Left kidney (tissue), 8 donors: Measurements from ENCODE around the gene PPA1. TPM values are rescaled to one million over a fixed set of nuclear protein-coding genes. Genes with fewer than 3 reads are reported as not detected.
"Not testable (repeated sequence)": the region's sequence is repeated elsewhere in the genome, so short reads cannot be mapped to it uniquely, and the experiment has no call there.

Experiments
- DNase-seq: peaks from one replicate; pipeline ENCODE4 v3.0.0-alpha.2; 2013
- long read RNA-seq, 8 donors: transcript quantifications; one replicate each; lab custom pipeline, GENCODE V29; 2026
- polyA plus RNA-seq: library from polyadenylated mRNA; unstranded; fragments of 120-200 nt; gene quantifications from one replicate; pipeline ENCODE4 v1.2.1, GENCODE V29; 2013; ENCODE audit not compliant: insufficient read length

Gene PPA1
- 90.9 TPM for polyA plus RNA-seq
- long read RNA-seq, donor 1, transcript PPA1-202 (11 exons, 1,295 nt): major isoform, 46 of 52 reads
- long read RNA-seq, donor 1, partial matches to known transcripts: 6 of 52 reads
- long read RNA-seq, donor 1, other reads (novel, unspliced or antisense): 0 of 52 reads
- long read RNA-seq, donor 2, transcript PPA1-202 (11 exons, 1,295 nt): major isoform, 47 of 47 reads
- long read RNA-seq, donor 2, partial matches to known transcripts: 0 of 47 reads
- long read RNA-seq, donor 2, other reads (novel, unspliced or antisense): 0 of 47 reads
- long read RNA-seq, donor 3, transcript PPA1-202 (11 exons, 1,295 nt): major isoform, 35 of 78 reads
- long read RNA-seq, donor 3, partial matches to known transcripts: 43 of 78 reads
- long read RNA-seq, donor 3, other reads (novel, unspliced or antisense): 0 of 78 reads
- long read RNA-seq, donor 4, transcript PPA1-202 (11 exons, 1,295 nt): major isoform, 6 of 65 reads
- long read RNA-seq, donor 4, partial matches to known transcripts: 59 of 65 reads
- long read RNA-seq, donor 4, other reads (novel, unspliced or antisense): 0 of 65 reads
- long read RNA-seq, donor 5, transcript PPA1-202 (11 exons, 1,295 nt): major isoform, 86 of 353 reads
- long read RNA-seq, donor 5, partial matches to known transcripts: 267 of 353 reads
- long read RNA-seq, donor 5, other reads (novel, unspliced or antisense): 0 of 353 reads
- long read RNA-seq, donor 6, transcript PPA1-202 (11 exons, 1,295 nt): major isoform, 29 of 166 reads
- long read RNA-seq, donor 6, partial matches to known transcripts: 137 of 166 reads
- long read RNA-seq, donor 6, other reads (novel, unspliced or antisense): 0 of 166 reads
- long read RNA-seq, donor 7, transcript PPA1-202 (11 exons, 1,295 nt): major isoform, 24 of 104 reads
- long read RNA-seq, donor 7, partial matches to known transcripts: 75 of 104 reads
- long read RNA-seq, donor 7, other reads (novel, unspliced or antisense): 5 of 104 reads
- long read RNA-seq, donor 8, transcript PPA1-202 (11 exons, 1,295 nt): major isoform, 19 of 19 reads
- long read RNA-seq, donor 8, partial matches to known transcripts: 0 of 19 reads
- long read RNA-seq, donor 8, other reads (novel, unspliced or antisense): 0 of 19 reads

DNA sequence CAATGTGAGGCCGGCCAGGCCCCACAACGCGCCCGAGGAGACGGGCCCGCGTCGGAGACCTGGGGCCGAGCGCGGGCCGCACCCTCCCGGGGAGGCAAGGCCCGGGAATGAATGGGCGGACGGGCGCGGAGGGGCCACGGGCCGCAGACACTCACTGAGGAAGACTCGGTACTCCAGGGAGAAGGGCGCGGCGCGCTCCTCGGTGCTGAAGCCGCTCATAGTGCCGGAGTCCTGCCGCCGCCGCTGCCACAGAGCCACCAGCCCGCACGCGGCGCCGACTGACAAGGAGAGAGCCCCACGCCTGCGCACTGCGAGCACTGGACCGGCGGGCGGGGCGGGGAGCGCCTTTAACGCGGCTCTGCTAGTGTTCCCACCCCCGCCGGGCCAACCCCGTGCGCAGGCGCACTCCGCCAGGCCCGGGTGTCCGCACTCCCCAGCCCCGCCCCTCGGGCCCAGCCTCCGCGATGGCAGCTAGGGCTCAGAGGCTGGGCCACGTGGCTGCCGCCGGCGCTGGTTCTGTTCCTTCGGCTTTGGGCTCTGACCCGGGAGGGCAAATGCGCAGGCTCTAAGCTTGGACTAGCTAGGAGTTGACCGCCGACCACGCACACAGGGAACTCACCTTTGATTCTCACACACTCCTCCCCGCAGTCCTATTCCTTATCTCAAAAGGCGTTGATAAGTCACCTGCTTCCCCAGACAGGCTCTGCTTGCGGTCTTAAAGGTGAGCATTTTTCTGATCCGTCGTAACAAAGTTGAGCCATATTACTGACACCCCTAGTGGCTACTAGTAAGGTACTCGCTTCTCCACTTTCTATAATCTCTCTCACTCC lies at the start of gene PPA1:
Gene PPA1, minus strand, starts transcription at position 321 of the 830 bp plus-strand sequence. Its CDS starts 102 bp downstream, at position 219.
- peak; percentile 96 for DNase-seq

DNA sequence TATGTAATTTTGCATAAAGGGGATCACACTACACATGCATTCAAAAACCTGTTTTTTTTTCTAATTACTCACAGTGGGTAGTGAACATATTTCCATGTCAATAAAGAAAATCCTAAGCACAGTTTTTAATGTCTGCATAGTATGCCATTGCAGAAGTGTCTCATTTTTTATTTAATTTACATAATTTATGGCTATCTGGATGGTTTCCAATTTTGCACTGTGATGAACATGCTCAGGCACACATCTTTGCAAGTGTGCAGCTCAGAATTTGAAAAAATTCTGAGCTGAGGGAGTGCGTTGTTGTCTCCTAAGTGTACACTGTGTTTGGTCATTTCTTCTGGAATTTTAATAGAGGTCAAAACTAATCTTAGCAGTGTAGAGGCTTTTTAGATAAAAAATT lies 48.4 kb upstream of the PPA1 start:
- DNase-seq: no peak

DNA sequence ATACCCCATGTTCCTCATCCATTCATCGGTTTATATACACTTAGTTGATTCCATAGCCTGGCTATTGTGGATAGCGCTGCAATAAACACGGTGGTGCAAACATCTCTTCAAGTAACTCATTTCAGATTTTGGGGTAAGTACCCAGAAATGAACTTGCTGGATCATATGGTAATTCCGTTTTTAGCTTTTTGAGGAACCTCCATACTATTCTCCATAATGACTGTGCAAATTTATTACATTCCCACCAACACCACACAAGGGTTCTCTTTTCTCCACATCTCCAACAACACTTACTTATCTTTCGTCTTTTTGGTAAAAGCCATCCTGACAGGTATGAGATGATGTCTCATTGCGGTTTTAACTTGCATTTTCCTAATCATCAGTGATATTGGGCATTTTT lies 46.9 kb upstream of the PPA1 start:
- DNase-seq: no peak

DNA sequence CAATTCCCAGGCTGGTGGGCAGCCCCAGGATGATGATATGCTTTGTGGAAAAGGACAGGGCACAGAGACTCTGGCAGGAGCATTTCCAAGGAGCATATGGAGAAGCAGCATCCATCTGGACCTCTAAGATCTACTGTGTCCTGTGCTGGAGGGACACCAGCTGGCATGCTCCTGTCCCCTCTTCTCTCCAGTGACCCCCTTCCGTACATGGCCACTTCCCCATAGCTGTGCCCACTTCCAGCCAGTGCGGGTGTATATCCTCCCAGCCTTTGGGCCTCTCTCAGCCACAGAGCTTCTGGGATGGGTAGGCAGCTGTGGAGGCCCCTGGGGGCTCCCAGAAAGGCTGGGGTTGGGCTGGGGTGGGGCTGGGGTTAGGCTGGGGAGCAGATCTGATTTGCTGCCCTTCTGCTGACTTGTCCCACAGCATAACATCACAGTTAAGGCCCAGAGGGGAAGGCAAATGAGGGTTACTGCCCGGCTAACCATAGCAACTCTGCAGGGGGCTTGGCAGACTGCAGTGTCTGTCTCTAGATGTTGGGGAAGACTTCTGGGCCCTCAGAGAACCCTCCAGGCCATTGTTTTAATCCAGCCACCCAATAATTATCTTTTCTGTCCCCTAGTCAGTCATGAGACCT lies 44.3 kb upstream of the PPA1 start:
- DNase-seq: no peak

DNA sequence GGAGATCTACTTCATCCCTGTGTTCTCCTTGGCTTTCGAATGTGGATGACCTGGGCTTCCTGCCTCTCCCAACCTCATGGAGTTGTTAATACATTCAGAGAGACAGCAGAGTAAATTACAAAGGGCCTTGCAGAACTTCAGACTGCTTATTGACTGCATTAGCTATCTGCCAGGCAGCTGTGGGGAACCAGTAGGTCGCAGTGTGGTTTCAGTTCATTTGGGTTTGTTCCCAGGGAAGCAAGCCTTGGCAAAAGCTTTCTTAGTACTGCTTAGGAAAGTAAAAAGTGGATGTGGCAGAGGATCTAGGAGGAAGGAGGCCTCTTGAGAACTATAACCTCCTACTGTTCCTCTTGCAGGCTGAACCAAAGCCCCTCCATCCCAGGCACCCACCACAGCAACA lies 41.4 kb upstream of the PPA1 start:
- DNase-seq: no peak

DNA sequence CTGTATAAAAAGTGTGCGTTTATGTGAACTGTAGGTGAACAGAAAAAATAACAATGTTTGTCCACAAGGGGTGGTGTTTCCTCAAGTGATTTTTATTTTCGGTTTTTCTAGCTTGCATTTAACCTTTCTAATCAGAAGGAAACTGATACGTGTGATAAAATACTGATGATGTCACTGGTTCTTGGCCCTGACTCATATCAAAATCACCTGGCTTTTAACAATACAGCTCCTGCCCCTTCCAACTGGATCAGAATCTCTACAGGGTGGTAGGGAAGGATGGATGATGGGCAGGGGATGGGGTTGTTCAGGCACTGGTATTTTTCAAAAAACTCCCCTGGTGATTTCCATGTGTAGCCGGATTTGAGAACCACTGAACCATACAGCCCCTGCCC lies 39.7 kb upstream of the PPA1 start:
- no peak for DNase-seq

DNA sequence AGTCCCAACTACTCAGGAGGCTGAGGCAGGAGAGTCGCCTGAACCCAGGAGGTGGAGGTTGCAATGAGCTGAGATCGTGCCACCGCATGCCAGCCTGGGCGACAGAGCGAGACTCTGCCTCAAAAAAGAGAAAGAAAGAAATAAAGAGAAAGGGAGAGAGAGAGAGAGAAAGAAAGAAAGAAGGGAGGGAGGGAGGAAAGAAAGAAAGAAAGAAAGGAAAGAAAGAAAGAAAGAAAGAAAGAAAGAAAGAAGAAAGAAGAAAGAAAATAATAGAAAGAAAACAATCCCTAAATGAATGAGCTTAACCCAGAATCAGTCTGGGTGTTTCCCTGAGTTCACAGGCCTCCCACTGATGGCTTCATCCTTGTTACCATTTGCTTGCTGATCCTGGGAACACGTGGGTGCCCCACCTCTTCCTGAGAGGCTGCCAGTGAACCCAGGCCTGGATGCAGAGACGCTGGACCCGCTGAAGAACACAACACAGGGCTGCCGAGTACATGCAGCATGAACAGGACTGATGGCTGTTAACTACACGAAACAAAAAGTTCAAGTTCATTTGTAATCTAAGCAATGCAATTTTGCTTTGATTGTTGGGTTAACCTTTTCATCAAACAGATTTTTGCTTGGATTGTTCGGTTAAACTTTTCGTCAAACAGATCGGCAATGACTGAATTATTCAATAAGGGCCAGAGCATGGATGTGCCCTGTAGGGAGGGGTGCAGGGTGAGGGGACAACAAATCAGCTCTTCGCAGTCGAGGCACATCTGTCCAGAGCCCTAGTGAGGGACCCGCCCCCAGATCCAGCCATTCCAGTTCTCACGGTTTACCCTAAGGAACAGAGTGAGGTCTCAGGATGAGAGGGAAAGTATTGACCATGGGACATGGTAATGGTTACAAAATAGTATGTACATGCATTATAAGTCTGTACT lies 39.0 kb upstream of the PPA1 start:
- no peak for DNase-seq

DNA sequence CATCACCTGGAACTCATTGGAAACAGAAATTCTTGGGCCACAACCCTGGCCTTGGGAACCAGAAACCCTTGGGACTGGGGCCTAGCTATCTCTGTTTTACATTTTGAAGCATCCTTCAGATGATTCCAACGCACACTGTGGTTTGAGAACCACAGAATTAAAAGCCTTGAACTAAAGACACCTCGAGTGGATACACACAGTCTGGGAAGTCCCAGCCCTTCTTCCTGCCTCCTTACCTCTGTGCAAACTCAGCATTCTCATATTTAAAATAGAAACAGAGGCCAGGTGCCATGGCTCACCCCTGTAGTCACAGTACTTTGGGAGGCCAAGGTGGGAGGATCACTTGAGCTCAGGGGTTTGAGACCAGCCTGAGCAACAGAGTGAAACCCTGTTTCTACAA lies 37.7 kb upstream of the PPA1 start:
- no peak for DNase-seq

DNA sequence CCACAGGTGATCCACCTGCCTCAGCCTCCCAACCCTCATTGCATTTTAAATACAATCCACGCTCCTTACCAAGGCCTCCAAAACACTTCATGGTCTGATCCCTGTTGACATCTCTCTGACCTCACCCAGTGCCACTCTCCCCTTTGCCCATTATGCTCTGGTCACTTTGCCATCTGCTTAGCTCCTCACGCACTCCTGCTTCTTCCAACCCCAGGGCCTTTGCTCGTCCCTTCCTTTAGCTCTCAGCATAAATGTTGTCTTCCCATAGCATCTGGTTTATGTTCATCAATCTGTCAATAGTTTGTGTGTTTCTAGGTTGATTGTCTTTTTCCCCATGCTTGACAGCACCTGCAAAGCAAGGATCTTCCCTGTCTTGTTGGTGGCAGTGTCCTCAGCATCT lies 36.5 kb upstream of the PPA1 start:
- no peak for DNase-seq

DNA sequence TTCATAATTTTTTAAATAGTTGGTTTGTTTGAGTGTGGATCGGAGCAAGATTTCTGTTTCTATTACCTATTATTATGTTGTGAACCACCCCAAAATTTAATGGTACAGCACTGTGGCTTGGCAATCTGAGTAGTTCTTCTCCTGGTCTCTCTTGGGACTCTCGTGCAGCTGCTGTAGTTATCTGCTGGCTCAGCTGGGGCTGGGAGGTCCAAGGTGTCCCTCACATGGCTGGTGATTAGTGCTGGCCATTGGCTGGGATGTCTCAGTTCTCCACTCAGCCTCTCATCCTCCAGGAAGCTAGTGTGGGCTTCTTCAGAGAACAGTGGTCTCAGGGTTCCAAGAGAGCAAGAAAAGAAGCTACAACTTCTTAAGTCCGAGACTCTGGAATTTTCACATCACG lies 35.1 kb upstream of the PPA1 start:
- no peak for DNase-seq

DNA sequence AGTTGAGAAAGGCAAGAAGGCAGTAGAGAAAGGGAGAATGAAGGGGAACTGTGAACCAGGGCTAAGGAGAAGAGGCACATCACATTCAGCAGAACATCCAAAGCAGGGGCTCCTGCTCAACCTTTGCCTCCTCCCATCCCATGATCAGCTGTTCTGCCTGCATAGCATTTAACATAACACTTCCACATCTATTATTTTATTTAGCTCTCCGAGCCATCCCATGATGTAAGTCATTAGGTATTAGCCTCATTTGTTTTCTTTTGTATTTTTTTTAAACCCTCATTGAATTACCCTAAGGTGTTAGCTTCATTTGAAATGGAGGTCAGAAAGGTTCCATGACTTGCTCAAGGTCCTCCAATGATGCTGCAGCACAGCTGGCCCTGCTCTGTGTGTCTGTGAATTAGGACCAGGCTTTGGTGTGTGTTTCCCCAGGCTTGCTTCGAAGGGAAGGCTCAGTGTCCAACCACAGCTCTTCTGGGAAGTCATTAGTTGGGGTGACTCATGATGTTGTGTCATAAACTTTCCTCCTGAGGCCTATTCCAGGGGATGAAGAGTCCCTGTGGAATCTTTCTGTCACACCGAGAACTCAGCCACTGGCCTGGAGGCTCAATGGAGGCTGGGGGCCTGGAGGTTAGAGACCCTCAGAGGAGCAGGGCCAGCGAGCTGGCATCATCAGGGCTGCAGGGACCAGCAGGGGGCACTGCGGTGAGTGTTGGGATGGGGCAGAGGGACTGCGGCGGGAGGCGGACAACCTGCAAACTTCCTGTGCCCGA lies 34.1 kb upstream of the PPA1 start:
- DNase-seq: no peak

DNA sequence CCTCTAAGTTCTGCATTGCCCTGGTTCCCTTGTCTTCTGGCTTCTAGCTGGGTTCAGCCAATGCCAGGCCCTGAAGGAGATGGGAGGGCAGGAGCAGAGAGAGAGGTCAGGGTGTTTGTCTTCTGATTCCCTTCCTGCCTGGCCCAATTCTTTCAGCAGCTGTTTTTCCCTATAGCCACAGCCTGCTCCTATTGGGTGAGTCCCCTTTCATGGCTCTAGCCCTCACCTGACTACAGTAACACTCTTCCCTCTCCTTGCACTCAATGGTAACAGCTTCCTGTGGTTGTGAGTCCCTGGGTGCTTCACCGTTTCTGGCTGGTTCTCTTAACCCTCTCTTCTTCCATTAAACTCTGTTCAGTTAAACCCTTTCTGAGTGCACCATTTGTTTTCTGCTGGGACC lies 33.5 kb upstream of the PPA1 start:
- no peak for DNase-seq

DNA sequence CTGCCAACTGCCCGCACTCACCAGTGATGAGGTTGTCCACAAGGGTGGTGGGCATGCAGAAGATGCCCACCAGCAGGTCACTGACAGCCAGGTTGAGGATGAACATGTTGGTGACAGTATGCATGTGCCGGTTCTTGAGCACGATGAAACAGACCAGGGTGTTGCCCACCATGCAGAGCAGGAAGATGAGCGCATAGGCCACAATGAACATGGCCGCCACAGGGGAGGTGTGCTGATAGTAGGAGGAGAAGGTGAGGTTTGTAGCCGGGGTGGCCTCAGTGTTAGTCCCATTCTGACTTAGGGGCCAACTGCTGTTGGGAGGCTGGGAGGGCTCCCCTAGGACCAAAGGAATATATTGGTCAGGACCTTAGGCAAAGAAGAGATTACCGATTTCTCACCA lies 32.8 kb upstream of the PPA1 start:
- DNase-seq: no peak

DNA sequence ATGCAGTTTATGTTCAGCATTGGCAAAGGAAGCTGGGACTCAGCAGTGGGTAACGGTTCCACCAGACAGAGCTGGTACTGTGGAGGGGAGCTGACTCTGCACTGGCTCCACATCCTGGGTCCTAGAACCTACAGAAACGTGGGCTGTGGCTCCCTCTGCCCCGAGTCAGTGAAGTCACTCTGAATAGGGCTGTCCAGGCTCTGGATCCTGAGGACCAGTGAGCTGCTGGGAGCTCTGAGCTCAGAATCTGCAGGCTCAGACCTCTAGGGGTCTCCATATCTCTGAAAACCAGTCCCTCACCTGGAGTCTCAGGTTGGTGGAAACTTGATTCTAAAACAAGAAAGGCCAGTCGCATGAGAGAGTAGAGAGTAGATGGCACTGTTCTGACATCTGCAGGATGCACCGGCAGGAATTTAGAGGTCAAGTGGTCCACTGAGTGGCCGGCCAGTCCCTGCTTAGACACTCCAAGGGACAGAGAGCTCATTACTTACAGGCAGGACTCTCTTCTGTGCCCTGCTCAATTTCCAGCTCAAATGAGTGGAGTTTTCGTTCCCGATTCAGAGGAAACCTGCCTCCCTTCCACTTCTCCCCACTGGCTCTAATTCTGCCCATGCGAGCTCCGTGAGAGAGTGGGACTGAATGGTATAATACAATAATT lies 31.9 kb upstream of the PPA1 start:
- peak; percentile 15 for DNase-seq

DNA sequence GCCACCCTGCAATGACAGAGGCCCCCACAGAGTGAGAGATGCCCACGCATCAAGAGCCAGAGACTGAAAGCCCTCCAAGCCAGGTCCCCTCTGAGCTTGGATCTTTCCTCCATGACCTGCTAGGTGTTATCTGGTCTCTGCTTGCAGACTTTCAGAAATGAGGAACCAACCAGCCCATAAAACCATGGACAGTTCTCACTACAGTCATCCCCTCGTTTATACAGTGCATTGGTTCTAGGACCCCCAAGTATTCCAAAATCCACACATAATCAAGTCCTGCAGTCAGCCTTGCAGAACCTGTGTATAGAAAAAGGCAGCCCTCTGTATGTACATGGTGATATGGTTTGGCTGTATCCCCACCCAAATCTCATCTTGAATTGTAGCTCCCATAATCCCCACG lies 27.5 kb upstream of the PPA1 start:
- no peak for DNase-seq

DNA sequence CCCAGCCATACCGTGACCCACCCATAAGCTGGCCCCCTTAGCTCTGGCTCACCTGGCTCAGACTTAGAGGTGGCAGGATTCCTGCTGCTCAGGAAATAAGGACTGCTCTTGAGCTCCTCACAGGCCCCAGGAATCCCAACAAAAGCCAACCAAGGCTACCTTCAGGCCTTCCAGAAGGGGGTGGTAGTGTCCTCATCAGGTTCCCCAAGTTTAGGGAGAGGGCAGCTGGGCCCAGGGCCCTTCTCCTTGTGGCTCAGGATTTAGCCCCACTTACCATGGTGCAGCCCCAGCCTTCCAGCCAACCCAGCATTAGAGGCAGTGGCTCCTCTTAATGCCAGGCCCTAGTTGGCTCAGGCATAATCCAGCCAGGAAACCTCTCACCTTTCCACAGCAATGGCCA lies 27.0 kb upstream of the PPA1 start:
- no peak for DNase-seq

DNA sequence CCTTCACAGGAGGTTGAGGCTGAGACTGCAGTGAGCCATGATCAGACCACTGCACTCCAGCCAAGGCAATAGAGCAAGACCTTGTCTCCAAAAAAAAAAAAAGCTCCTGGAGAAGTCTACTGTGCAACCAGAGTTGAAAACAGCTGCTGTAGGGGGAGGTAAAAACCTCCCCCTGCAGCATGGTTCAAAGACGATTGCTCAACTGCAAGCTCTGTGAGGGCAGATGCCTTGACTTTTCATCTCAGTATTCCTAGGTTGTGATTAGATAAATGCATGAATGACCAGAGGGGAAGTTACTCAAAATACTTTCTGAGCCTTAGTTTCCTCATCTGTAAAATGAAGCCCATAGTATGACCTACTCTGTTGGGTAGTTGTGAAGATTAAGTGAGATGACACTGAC lies 25.0 kb upstream of the PPA1 start:
- DNase-seq: no peak

DNA sequence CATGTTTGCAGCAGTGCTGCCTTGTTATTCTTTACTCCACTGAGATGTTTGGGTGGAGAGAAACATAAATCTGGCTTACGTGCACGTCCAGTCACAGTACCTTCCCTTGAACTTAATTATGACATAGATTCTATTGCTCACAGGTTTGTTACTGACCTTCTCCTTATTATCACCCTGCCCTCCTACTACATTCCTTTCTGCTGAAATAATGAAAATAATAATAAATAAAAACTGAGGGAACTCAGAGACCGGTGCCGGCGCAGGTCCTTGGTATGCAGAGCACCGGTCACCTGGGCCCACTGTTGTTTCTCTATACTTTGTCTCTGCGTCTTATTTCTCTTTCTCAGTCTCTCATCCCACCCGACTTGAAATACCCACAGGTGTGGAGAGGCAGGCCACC lies 24.6 kb upstream of the PPA1 start:
- not testable (repeated sequence) for DNase-seq

DNA sequence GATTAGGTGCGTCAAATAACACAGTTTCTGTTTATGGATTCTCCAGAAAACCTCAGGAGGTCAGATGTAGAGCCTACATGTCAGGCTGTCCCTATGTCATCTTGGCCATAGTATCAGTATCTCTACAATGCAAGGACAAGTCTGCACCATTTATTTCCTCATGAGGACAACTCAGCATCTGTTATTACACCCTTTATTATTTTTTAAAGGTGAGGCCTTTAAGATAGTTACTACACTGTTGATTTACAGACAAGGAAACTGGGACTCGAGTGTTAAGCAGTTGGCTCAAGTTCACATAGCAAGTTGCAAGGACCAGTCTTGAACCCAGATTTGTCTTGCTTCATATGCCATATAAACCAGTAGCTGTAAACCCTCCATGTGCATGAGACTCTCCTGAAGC lies 23.2 kb upstream of the PPA1 start:
- no peak for DNase-seq
